ENCODE results near the gene PRKAR2B. TPM values are rescaled to one million over a fixed set of nuclear protein-coding genes. Genes with fewer than 3 reads are reported as not detected.

The PRKAR2B gene
- total and polyA plus RNA-seq, 4 donors, result 0.88 to 41.8 (median 1.6) TPM

DNA sequence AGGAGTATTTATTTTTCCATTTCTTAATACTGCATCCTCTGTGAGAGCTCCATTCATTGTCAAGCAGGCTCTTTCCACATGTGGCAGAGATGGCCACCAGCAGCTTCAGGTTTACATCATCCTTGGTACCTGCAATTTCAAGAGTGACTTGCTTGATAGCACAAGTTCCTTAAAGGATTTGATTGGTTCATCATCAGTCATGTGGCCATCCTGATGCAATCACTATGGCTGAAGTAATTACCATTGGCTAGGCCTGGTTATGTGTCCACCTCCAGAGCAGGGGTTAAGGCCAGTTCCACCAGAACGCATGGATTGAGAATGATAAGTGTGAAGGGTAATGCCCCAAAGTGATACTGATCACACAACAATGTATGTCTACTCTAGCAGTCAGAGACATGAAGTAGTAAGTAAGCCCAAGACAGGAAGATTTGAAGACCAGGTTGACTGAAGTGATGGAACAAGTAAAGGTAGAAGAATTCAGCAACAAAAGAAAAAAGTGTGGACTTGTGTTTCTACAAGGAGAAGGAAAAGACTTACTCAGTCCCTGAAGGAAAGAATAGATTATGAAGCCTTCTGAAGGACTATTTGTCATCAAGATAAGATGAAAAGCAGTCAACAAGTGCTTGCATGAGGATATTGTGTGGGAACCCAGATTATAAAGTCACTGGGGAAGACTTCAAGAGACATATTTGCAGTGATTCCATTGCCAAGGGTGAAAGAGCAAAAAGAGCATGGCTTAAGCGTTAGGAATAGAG is 26.4 kb upstream of the PRKAR2B start:
- Histone ChIP-seq H3K4me3 (ENCODE audit: low read depth in 1 of 3, low read length in 3 of 3) (no peak overlapping the region), H3K36me3 (ENCODE audit: control insufficient read depth in 4 of 4, insufficient read depth in 3 of 4, low read depth in 1 of 4, low read length in 3 of 4) (no peaks in the 10 kb centered on the region), H3K27ac (ENCODE audit: low read depth in 1 of 2, low read length in 2 of 2) (no peak overlapping the region), H3K9ac (ENCODE audit: low read depth in 1 of 2, low read length in 2 of 2) (no peak overlapping the region), H3K4me1 (ENCODE audit: control insufficient read depth in 4 of 4, insufficient read depth in 4 of 4, low read length in 3 of 4) (no peaks in the 10 kb centered on the region), H3K9me3 (ENCODE audit: control insufficient read depth in 4 of 4, low read length in 3 of 4) (no peaks in the 10 kb centered on the region), H3K27me3 (ENCODE audit: control insufficient read depth in 4 of 4, insufficient read depth in 4 of 4, low read length in 3 of 4) (peaks cover 0 to 2% (median 0%) of the 10 kb centered on the region in 4 donors)
- no peak for DNase-seq (ENCODE audit: low spot score)
- 63% methylated on average over 2 of the region's 2 CpGs for WGBS
- no peak for TF ChIP-seq RXRA (IDR thresholded peaks at IDR 0.05)
- TF ChIP-seq, protein P1, sequence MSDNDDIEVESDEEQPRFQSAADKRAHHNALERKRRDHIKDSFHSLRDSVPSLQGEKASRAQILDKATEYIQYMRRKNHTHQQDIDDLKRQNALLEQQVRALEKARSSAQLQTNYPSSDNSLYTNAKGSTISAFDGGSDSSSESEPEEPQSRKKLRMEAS (IDR thresholded peaks at IDR 0.05), result no peak
- TF ChIP-seq GABPA (IDR thresholded peaks at IDR 0.05 in 1 of 2, conservative IDR thresholded peaks at IDR 0.05 in 1 of 2), result no peak
- no peak for TF ChIP-seq HNF4G (IDR thresholded peaks at IDR 0.05)

DNA sequence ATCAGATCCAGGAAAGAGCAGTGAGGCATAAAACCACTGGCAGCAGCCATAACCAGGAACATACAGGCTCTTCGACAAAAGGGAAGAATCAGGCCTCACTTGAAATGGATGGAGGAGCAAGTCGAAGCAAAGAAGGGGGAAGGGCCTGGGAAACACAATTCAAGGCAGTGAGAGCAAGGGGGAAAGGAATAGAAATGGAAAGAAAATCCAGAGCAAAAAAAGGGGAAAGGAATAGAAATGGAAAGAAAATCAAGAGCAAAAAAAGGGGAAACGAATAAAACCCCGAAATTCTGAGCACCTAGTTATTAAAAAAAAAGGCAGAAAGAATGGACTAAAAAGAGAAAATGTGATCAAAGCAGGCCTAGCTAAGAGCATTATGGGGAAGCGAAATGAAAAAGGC is 24.1 kb upstream of the PRKAR2B start:
- Histone ChIP-seq H3K9me3 (ENCODE audit: control insufficient read depth in 4 of 4, low read length in 3 of 4) (peaks cover 0 to 2% (median 1%) of the 10 kb centered on the region in 4 donors), H3K36me3 (ENCODE audit: control insufficient read depth in 4 of 4, insufficient read depth in 3 of 4, low read depth in 1 of 4, low read length in 3 of 4) (no peaks in the 10 kb centered on the region), H3K4me3 (ENCODE audit: low read depth in 1 of 3, low read length in 3 of 3) (no peak overlapping the region), H3K27me3 (ENCODE audit: control insufficient read depth in 4 of 4, insufficient read depth in 4 of 4, low read length in 3 of 4) (peaks cover 0 to 2% (median 0%) of the 10 kb centered on the region in 4 donors), H3K27ac (ENCODE audit: low read depth in 1 of 2, low read length in 2 of 2) (no peak overlapping the region), H3K9ac (ENCODE audit: low read depth in 1 of 2, low read length in 2 of 2) (no peak overlapping the region), H3K4me1 (ENCODE audit: control insufficient read depth in 4 of 4, insufficient read depth in 4 of 4, low read length in 3 of 4) (no peaks in the 10 kb centered on the region)
- DNase-seq (ENCODE audit: low spot score), result no peak
- no peak for TF ChIP-seq SP1 (IDR thresholded peaks at IDR 0.05)
- WGBS, result 76% methylated on average over 4 of the region's 5 CpGs

DNA sequence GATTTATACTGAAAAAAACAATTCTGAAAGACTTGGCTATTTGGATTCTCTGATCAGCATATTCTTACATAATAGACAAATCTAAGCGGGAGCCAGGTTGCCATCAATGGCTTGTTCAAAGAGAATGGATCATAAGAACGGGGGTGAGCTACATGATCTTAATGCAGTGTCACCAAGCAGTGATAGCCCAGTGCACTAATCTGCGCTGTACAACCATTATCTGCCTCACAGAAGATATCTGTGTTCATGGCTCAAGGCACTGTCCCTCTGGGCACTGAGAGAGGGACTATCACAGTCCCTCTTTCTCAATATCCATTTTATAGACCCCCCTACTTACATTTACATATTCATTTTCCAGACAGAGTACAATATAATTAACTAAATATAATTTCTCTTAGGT is 22.9 kb upstream of the PRKAR2B start:
- Histone ChIP-seq H3K4me3 (ENCODE audit: low read depth in 1 of 3, low read length in 3 of 3) (no peak overlapping the region), H3K9ac (ENCODE audit: low read depth in 1 of 2, low read length in 2 of 2) (no peak overlapping the region), H3K4me1 (ENCODE audit: control insufficient read depth in 4 of 4, insufficient read depth in 4 of 4, low read length in 3 of 4) (no peaks in the 10 kb centered on the region), H3K9me3 (ENCODE audit: control insufficient read depth in 4 of 4, low read length in 3 of 4) (peaks cover 0 to 2% (median 1%) of the 10 kb centered on the region in 4 donors), H3K27ac (ENCODE audit: low read depth in 1 of 2, low read length in 2 of 2) (no peak overlapping the region), H3K36me3 (ENCODE audit: control insufficient read depth in 4 of 4, insufficient read depth in 3 of 4, low read depth in 1 of 4, low read length in 3 of 4) (no peaks in the 10 kb centered on the region), H3K27me3 (ENCODE audit: control insufficient read depth in 4 of 4, insufficient read depth in 4 of 4, low read length in 3 of 4) (no peaks in the 10 kb centered on the region)
- 95% methylated on average over 3 of the region's 3 CpGs for WGBS
- no peak for DNase-seq (ENCODE audit: low spot score)
- TF ChIP-seq SP1 (IDR thresholded peaks at IDR 0.05) (no peak), JUND (IDR thresholded peaks at IDR 0.05) (no peak), EGR1 (IDR thresholded peaks at IDR 0.05; ENCODE audit: low read depth in 2 of 2) (no peak), HNF4A (conservative IDR thresholded peaks at IDR 0.05) (no peak), FOXA1 (IDR thresholded peaks at IDR 0.05) (no peak), TAF1 (conservative IDR thresholded peaks at IDR 0.05) (no peak), RAD21 (IDR thresholded peaks at IDR 0.05) (no peak), RXRA (IDR thresholded peaks at IDR 0.05) (no peak), FOXA2 (IDR thresholded peaks at IDR 0.05) (no peak), HNF4G (IDR thresholded peaks at IDR 0.05) (no peak), NR2F2 (IDR thresholded peaks at IDR 0.05) (no peak), GABPA (IDR thresholded peaks at IDR 0.05 in 1 of 2, conservative IDR thresholded peaks at IDR 0.05 in 1 of 2) (no peak)
- TF ChIP-seq, protein P2, sequence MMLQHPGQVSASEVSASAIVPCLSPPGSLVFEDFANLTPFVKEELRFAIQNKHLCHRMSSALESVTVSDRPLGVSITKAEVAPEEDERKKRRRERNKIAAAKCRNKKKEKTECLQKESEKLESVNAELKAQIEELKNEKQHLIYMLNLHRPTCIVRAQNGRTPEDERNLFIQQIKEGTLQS (IDR thresholded peaks at IDR 0.05), result no peak
- TF ChIP-seq, protein P3, sequence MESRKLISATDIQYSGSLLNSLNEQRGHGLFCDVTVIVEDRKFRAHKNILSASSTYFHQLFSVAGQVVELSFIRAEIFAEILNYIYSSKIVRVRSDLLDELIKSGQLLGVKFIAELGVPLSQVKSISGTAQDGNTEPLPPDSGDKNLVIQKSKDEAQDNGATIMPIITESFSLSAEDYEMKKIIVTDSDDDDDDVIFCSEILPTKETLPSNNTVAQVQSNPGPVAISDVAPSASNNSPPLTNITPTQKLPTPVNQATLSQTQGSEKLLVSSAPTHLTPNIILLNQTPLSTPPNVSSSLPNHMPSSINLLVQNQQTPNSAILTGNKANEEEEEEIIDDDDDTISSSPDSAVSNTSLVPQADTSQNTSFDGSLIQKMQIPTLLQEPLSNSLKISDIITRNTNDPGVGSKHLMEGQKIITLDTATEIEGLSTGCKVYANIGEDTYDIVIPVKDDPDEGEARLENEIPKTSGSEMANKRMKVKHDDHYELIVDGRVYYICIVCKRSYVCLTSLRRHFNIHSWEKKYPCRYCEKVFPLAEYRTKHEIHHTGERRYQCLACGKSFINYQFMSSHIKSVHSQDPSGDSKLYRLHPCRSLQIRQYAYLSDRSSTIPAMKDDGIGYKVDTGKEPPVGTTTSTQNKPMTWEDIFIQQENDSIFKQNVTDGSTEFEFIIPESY (IDR thresholded peaks at IDR 0.05), result no peak
- TF ChIP-seq, protein P4, sequence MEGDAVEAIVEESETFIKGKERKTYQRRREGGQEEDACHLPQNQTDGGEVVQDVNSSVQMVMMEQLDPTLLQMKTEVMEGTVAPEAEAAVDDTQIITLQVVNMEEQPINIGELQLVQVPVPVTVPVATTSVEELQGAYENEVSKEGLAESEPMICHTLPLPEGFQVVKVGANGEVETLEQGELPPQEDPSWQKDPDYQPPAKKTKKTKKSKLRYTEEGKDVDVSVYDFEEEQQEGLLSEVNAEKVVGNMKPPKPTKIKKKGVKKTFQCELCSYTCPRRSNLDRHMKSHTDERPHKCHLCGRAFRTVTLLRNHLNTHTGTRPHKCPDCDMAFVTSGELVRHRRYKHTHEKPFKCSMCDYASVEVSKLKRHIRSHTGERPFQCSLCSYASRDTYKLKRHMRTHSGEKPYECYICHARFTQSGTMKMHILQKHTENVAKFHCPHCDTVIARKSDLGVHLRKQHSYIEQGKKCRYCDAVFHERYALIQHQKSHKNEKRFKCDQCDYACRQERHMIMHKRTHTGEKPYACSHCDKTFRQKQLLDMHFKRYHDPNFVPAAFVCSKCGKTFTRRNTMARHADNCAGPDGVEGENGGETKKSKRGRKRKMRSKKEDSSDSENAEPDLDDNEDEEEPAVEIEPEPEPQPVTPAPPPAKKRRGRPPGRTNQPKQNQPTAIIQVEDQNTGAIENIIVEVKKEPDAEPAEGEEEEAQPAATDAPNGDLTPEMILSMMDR (IDR thresholded peaks at IDR 0.05; ENCODE audit: low read depth, low read length, missing input control), result no peak
- TF ChIP-seq, protein P1 (IDR thresholded peaks at IDR 0.05), result no peak
- TF ChIP-seq, protein P5, sequence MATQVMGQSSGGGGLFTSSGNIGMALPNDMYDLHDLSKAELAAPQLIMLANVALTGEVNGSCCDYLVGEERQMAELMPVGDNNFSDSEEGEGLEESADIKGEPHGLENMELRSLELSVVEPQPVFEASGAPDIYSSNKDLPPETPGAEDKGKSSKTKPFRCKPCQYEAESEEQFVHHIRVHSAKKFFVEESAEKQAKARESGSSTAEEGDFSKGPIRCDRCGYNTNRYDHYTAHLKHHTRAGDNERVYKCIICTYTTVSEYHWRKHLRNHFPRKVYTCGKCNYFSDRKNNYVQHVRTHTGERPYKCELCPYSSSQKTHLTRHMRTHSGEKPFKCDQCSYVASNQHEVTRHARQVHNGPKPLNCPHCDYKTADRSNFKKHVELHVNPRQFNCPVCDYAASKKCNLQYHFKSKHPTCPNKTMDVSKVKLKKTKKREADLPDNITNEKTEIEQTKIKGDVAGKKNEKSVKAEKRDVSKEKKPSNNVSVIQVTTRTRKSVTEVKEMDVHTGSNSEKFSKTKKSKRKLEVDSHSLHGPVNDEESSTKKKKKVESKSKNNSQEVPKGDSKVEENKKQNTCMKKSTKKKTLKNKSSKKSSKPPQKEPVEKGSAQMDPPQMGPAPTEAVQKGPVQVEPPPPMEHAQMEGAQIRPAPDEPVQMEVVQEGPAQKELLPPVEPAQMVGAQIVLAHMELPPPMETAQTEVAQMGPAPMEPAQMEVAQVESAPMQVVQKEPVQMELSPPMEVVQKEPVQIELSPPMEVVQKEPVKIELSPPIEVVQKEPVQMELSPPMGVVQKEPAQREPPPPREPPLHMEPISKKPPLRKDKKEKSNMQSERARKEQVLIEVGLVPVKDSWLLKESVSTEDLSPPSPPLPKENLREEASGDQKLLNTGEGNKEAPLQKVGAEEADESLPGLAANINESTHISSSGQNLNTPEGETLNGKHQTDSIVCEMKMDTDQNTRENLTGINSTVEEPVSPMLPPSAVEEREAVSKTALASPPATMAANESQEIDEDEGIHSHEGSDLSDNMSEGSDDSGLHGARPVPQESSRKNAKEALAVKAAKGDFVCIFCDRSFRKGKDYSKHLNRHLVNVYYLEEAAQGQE (IDR thresholded peaks at IDR 0.05), result no peak
